H1 (cell line): ENCODE data around the gene TMEM14B. TPM values are rescaled to one million over a fixed set of nuclear protein-coding genes. Genes with fewer than 3 reads are reported as not detected.

Experiments
- CTCF ChIA-PET: fragments of 300-600 bp; sonication (Branson Sonifier 250); formaldehyde crosslinking; loops from one replicate; lab custom pipeline; 2021; ENCODE audit not compliant: partially characterized antibody; lab: Charles Lee
- POLR2A ChIA-PET: fragments of 300-600 bp; sonication (Branson Sonifier 250); formaldehyde crosslinking; loops from one replicate; lab custom pipeline; 2021; ENCODE audit warnings: inconsistent platforms; ENCODE audit not compliant: partially characterized antibody; lab: Charles Lee
- DNase-seq, 2 experiments: peaks; one replicate each; pipeline versions ENCODE4 v3.0.0 to v3.0.0-alpha.2; 2010 to 2022; ENCODE audit warnings: low spot score in 2 of 2, low read depth in 1 of 2, mixed read lengths in 1 of 2
- FAIRE-seq: peaks from 2 replicates; lab custom pipeline; 2011; peaks lifted over from hg19 to GRCh38; lab: Jason Lieb, UNC
- H2AFZ ChIP-seq: 2 replicates; pipeline ENCODE4 v1.8.1; 2012; ENCODE audit warnings: low read length, inconsistent platforms
- H2AK5ac ChIP-seq: 2 replicates; pipeline ENCODE4 v1.6.1; 2013; ENCODE audit warnings: low read depth, low read length
- H2BK120ac ChIP-seq: replicated peaks from 2 replicates; pipeline ENCODE3; 2013; ENCODE audit warnings: low read depth, low read length, inconsistent platforms
- H2BK12ac ChIP-seq: 2 replicates; pipeline ENCODE4 v1.6.1; 2013; ENCODE audit warnings: low read depth, low read length
- H2BK15ac ChIP-seq: 2 replicates; pipeline ENCODE4 v1.6.1; 2013; ENCODE audit warnings: low read length
- H2BK20ac ChIP-seq: 2 replicates; pipeline ENCODE4 v1.6.1; 2013; ENCODE audit warnings: low read length
- H2BK5ac ChIP-seq: 2 replicates; pipeline ENCODE4 v1.6.1; 2013; ENCODE audit warnings: low read depth, low read length
- H3K14ac ChIP-seq: 2 replicates; pipeline ENCODE4 v1.6.1; 2013; ENCODE audit warnings: inconsistent platforms; ENCODE audit not compliant: insufficient read length
- H3K18ac ChIP-seq: 2 replicates; pipeline ENCODE4 v1.6.1; 2013; ENCODE audit warnings: low read length; ENCODE audit errors: extremely low read depth
- H3K23ac ChIP-seq: 2 replicates; pipeline ENCODE4 v1.6.1; 2013; ENCODE audit warnings: inconsistent platforms; ENCODE audit not compliant: insufficient read length
- H3K23me2 ChIP-seq: 2 replicates; pipeline ENCODE4 v1.6.1; 2013; ENCODE audit warnings: low read depth, low read length
- H3K27ac ChIP-seq: 2 replicates; pipeline ENCODE4 v1.6.1; 2011; ENCODE audit warnings: low read depth, low read length, inconsistent platforms
- H3K27me3 ChIP-seq, 4 experiments: replicated peaks in 1 of 4; 1 replicate in 1 of 4; 2 replicates in 3 of 4; pipeline versions ENCODE4 v1.6.1 to v1.8.1; 2011 to 2013; ENCODE audit warnings: low read length in 3 of 4, mild to moderate bottlenecking in 3 of 4, inconsistent platforms in 2 of 4, mixed read lengths in 2 of 4, moderate library complexity in 1 of 4; ENCODE audit not compliant: control insufficient read depth in 3 of 4, insufficient read depth in 3 of 4; ENCODE audit errors: extremely low read depth in 1 of 4
- H3K36me3 ChIP-seq, 4 experiments: 2 replicates each; pipeline versions ENCODE4 v1.6.1 to v1.8.1; 2011 to 2013; ENCODE audit warnings: mild to moderate bottlenecking in 4 of 4, low read length in 3 of 4, moderate library complexity in 2 of 4, control low read depth in 1 of 4, inconsistent platforms in 1 of 4; ENCODE audit not compliant: insufficient read depth in 4 of 4, control insufficient read depth in 2 of 4
- H3K4ac ChIP-seq: replicated peaks from 2 replicates; pipeline ENCODE3; 2013; ENCODE audit warnings: low read length, low read depth, mixed read lengths, inconsistent platforms; ENCODE audit not compliant: insufficient read length
- H3K4me1 ChIP-seq, 4 experiments: replicated peaks in 1 of 4; 1 replicate in 1 of 4; 2 replicates in 3 of 4; pipeline versions ENCODE4 v1.6.1 to v1.8.1; 2011 to 2013; ENCODE audit warnings: low read length in 3 of 4, inconsistent platforms in 2 of 4, mixed read lengths in 1 of 4; ENCODE audit not compliant: insufficient read depth in 4 of 4, control insufficient read depth in 3 of 4
- H3K4me2 ChIP-seq, 2 experiments: 2 replicates each; pipeline versions ENCODE4 v1.6.1 to v1.8.1; 2011 to 2013; ENCODE audit warnings: low read depth in 2 of 2, low read length in 2 of 2, control low read depth in 1 of 2, inconsistent platforms in 1 of 2, mild to moderate bottlenecking in 1 of 2; ENCODE audit not compliant: insufficient read depth in 1 of 2
- H3K4me3 ChIP-seq, 4 experiments: fragments of 200-600, 300-600 bp in 1 of 4; sonication (generic), shearing (Covaris generic), sonication (Bioruptor Twin) in 1 of 4; 2 replicates each; pipeline versions ENCODE4 v1.5.1 to v1.8.1; 2011 to 2016; ENCODE audit warnings: low read length in 4 of 4, low read depth in 3 of 4, control low read depth in 2 of 4, inconsistent platforms in 2 of 4, mild to moderate bottlenecking in 2 of 4, mixed read lengths in 1 of 4, moderate library complexity in 1 of 4; ENCODE audit not compliant: insufficient read depth in 2 of 4; ENCODE audit errors: extremely low read depth in 1 of 4
- H3K56ac ChIP-seq: replicated peaks from 2 replicates; pipeline ENCODE3; 2013; ENCODE audit warnings: low read depth, mild to moderate bottlenecking, mixed read lengths, low read length, inconsistent platforms; ENCODE audit not compliant: insufficient read length
- H3K79me1 ChIP-seq: 2 replicates; pipeline ENCODE4 v1.6.1; 2013; ENCODE audit warnings: low read depth, low read length, control low read depth
- H3K79me2 ChIP-seq, 2 experiments: 2 replicates each; pipeline versions ENCODE4 v1.6.1 to v1.8.1; 2012 to 2013; ENCODE audit warnings: low read length in 2 of 2, mild to moderate bottlenecking in 2 of 2, inconsistent platforms in 1 of 2; ENCODE audit not compliant: insufficient read depth in 2 of 2, control insufficient read depth in 1 of 2
- H3K9ac ChIP-seq, 4 experiments: replicated peaks in 1 of 4; 1 replicate in 1 of 4; 2 replicates in 3 of 4; pipeline versions ENCODE4 v1.6.1 to v1.8.1; 2011 to 2013; ENCODE audit warnings: low read depth in 3 of 4, low read length in 3 of 4, control low read depth in 2 of 4, mild to moderate bottlenecking in 2 of 4, moderate library complexity in 2 of 4, inconsistent platforms in 1 of 4; ENCODE audit errors: extremely low read depth in 1 of 4
- H3K9me3 ChIP-seq, 2 experiments: 2 replicates each; pipeline versions ENCODE4 v1.6.1 to v1.8.1; 2012 to 2013; ENCODE audit warnings: mild to moderate bottlenecking in 2 of 2, moderate library complexity in 2 of 2, control low read depth in 1 of 2, inconsistent platforms in 1 of 2, low read depth in 1 of 2, low read length in 1 of 2, mixed read lengths in 1 of 2; ENCODE audit not compliant: insufficient read depth in 2 of 2
- H4K20me1 ChIP-seq, 2 experiments: replicated peaks in 1 of 2; 2 replicates each; pipeline versions ENCODE3 to v1.8.1; 2011 to 2013; ENCODE audit warnings: inconsistent platforms in 2 of 2, low read length in 2 of 2, mild to moderate bottlenecking in 1 of 2; ENCODE audit not compliant: insufficient read depth in 2 of 2, control insufficient read depth in 1 of 2
- H4K5ac ChIP-seq: 2 replicates; pipeline ENCODE4 v1.6.1; 2013; ENCODE audit warnings: low read length, low read depth, mixed read lengths, inconsistent platforms; ENCODE audit not compliant: insufficient read length
- H4K8ac ChIP-seq: 2 replicates; pipeline ENCODE4 v1.8.0; 2013; ENCODE audit warnings: mild to moderate bottlenecking, moderate library complexity, low read length, inconsistent platforms; ENCODE audit not compliant: insufficient read depth; ENCODE audit errors: extremely low read depth
- H4K91ac ChIP-seq: replicated peaks from 2 replicates; pipeline ENCODE3; 2013; ENCODE audit warnings: low read length, mixed read lengths, inconsistent platforms; ENCODE audit not compliant: insufficient read length
- CREB1 ChIP-seq: IDR thresholded peaks from 2 replicates; pipeline ENCODE4 v1.6.1; 2012; ENCODE audit warnings: inconsistent platforms
- POLR2A ChIP-seq, 2 experiments: IDR thresholded peaks; 1 replicate in 1 of 2; 2 replicates in 1 of 2; pipeline ENCODE4 v1.6.1; 2011; ENCODE audit warnings: low read depth in 2 of 2, low read length in 2 of 2, mild to moderate bottlenecking in 2 of 2; ENCODE audit errors: control extremely low read depth in 1 of 2
- WGBS, 2 experiments: shearing (Covaris generic) in 1 of 2; methylation state at CpG; one replicate each; pipeline versions ENCODE4 v1.1.6 to v1.1.7; 2013 to 2015; ENCODE audit warnings: low lambda C conversion rate in 2 of 2, mixed read lengths in 2 of 2, inconsistent platforms in 1 of 2, low coverage in 1 of 2, missing lambda C conversion rate in 1 of 2; ENCODE audit not compliant: insufficient replicate concordance in 2 of 2, insufficient coverage in 1 of 2, insufficient read length in 1 of 2; ENCODE audit errors: extremely low coverage in 1 of 2, missing lambda C conversion rate in 1 of 2; 5-methylcytosine and 5-hydroxymethylcytosine counted together
- polyA plus RNA-seq, 7 experiments: library from polyadenylated mRNA; depleted of rRNA in 3 of 7; stranded (reverse) in 5 of 7; unstranded in 2 of 7; fragments of >200 nt in 5 of 7; fragments of 200-250 nt in 2 of 7; gene quantifications; 1 replicate in 5 of 7; 2 replicates in 1 of 7; 4 replicates in 1 of 7; pipeline versions ENCODE4 v1.2.1 to v1.2.3, GENCODE V29; 2011 to 2013; ENCODE audit warnings: missing spikeins in 2 of 7, mixed read lengths in 2 of 7
- total RNA-seq: library from RNA; stranded (reverse); fragmentation: NEBNext Ultra II Directional; extraction: Animal tissue kit (Norgen Biotek cat#: 25700); gene quantifications from 2 replicates; pipeline ENCODE4 v1.2.1, GENCODE V29; 2021

The TMEM14B gene
- total and polyA plus RNA-seq, 2 of the 8 experiments (the other 6 are each of a cell fraction or from before 2014, with no cell fraction given) = 84.6 to 109 TPM

- 0 out of 2 replicates have a peak overlapping the region, but pooled peaks have one; percentile 31 for H2BK12ac ChIP-seq
- CTCF ChIA-PET = interaction anchor here (0.6 to 2.3 kb wide), 12 partner anchors 11 to 1709 kb away, joined by 3 to 8 read pairs (median 4); partner anchors contain the start of genes C6orf52, PAK1IP1 and TMEM14B
- peak overlapping the region; percentile 69; the same call in 1 of the 2 replicates for H2AK5ac ChIP-seq
- H3K18ac ChIP-seq = no peak overlapping the region
- peak overlapping the region in 2 of 4 experiments; percentile 31 to 46; a peak in 2 of 7 replicates for H3K9ac ChIP-seq
- H4K5ac ChIP-seq = peak overlapping the region; percentile 18
- H3K4me1 ChIP-seq = peaks cover 0 to 12% (median 4%) of the 10 kb centered on the region in 4 experiments; a peak in 3 of 7 replicates
- H2BK5ac ChIP-seq = peak overlapping the region; percentile 77; the same call in 1 of the 2 replicates
- peak overlapping the region; percentile 61 for H4K91ac ChIP-seq
- no peaks in the 10 kb centered on the region for H3K27me3 ChIP-seq
- H4K20me1 ChIP-seq = no peaks in the 10 kb centered on the region
- H3K14ac ChIP-seq = no peak overlapping the region
- DNase-seq (no peak), FAIRE-seq (no peak)
- peak overlapping the region; percentile 49 for H3K4ac ChIP-seq
- peaks cover 8% of the 10 kb centered on the region; the same call in 1 of the 2 replicates for H3K79me1 ChIP-seq
- 89% methylated on average over 11 of the region's 11 CpGs; no CpG with 5 or more reads in 1 of the 2 experiments for WGBS, 2 experiments
- peaks cover 4% of the 10 kb centered on the region; the same call in 1 of the 2 replicates for H3K23me2 ChIP-seq
- no peak overlapping the region for H2BK120ac ChIP-seq
- peaks cover 3 to 17% (median 9%) of the 10 kb centered on the region in 4 experiments; a peak in 5 of 8 replicates for H3K36me3 ChIP-seq
- peak overlapping the region; percentile 79 to 95 for H3K4me2 ChIP-seq
- TF ChIP-seq POLR2A (IDR thresholded peaks at IDR 0.05; ENCODE audit: control extremely low read depth in 1 of 2, low read depth in 2 of 2, low read length in 2 of 2) (peak in 1 of 2 experiments; percentile 15; a peak in 1 of 3 replicates), CREB1 (no peak)
- H2BK15ac ChIP-seq = peak overlapping the region; percentile 99; the same call in 1 of the 2 replicates
- POLR2A ChIA-PET = interaction anchor here (0.8 to 6.9 kb wide), 17 partner anchors 8 to 139 kb away, joined by 3 to 39 read pairs (median 4); partner anchors contain the start of genes C6orf52, PAK1IP1 and TMEM14B
- no peak overlapping the region for H3K56ac ChIP-seq
- H3K27ac ChIP-seq = peak overlapping the region; percentile 65; the same call in 1 of the 2 replicates
- peak overlapping the region; percentile 29; the same call in 1 of the 2 replicates for H4K8ac ChIP-seq
- peaks cover 0 to 9% of the 10 kb centered on the region in 2 experiments; a peak in 3 of 4 replicates for H3K9me3 ChIP-seq
- H3K4me3 ChIP-seq = peak overlapping the region; percentile 80 to 91 (median 88); a peak in 5 of 8 replicates
- H2BK20ac ChIP-seq = 0 out of 2 replicates have a peak overlapping the region, but pooled peaks have one; percentile 66
- H2AFZ ChIP-seq = peak overlapping the region; percentile 47
- peaks cover 8 to 18% of the 10 kb centered on the region in 2 experiments; a peak in 3 of 4 replicates for H3K79me2 ChIP-seq
- H3K23ac ChIP-seq = no peak overlapping the region
These were observed 25.6 kb upstream of the TMEM14B start for GRCh38 chr6:10721850-10722569.
